Erythroblast (primary cell): ENCODE data around the gene YWHAG.

Source experiments
- GATA1 ChIP-seq: IDR thresholded peaks from 2 replicates; pipeline ENCODE4 v1.6.1; 2011; ENCODE audit warnings: low read depth, mild to moderate bottlenecking, control low read depth, low read length, moderate library complexity
- POLR2A ChIP-seq: IDR thresholded peaks from 2 replicates; pipeline ENCODE4 v1.6.1; 2011; ENCODE audit warnings: mild to moderate bottlenecking, low read length

DNA sequence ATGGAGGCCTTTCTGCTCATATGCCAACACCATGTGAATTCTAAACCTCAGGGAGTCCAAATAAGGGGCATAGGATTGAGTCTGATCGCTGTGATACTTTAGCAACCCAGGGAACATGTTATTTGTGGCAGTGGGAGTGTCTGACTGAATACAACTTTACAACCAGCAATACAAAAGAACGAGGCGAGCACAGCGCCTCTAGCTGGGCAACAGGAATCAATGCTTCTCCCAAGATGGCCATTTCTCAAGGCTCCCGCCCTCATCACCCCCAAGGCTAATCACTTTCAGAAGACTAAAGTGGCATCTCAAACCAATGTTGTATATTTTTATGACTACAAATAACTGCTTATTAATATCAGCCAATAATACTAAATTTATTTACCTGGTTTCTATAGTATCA, 28.1 kb downstream of the YWHAG start:
- TF ChIP-seq POLR2A (no peak), GATA1 (no peak)
